SIG-M5 treated with dmso at 0.1 percent for 504 hours (cell line): ENCODE measurements around the gene GPS1.
A peak's percentile ranks its signal among the peaks of the same experiment; 100 is the strongest.

Experiments used
- DNase-seq: peaks from one replicate; lab custom pipeline; 2025; ENCODE audit not compliant: unreplicated experiment; lab: John Stamatoyannopoulos, UW

The GPS1 gene

GRCh38 chr17:82051776-82052637 lies at the start of gene GPS1, which contains the start of gene RFNG:
TSS of gene GPS1 (plus strand) at chr17:82051898. CDS start at chr17:82051932, 34 bp downstream.
TSS of gene RFNG (minus strand) at chr17:82051811. CDS start at chr17:82051766, 45 bp downstream.
- peak; percentile 70 for DNase-seq

GRCh38 chr17:82003411-82004381 lies 48.0 kb upstream of the GPS1 start:
- DNase-seq, result no peak

- no peak for DNase-seq
Measured at GRCh38 chr17:82004517-82005455, 46.9 kb upstream of the GPS1 start.

DNA sequence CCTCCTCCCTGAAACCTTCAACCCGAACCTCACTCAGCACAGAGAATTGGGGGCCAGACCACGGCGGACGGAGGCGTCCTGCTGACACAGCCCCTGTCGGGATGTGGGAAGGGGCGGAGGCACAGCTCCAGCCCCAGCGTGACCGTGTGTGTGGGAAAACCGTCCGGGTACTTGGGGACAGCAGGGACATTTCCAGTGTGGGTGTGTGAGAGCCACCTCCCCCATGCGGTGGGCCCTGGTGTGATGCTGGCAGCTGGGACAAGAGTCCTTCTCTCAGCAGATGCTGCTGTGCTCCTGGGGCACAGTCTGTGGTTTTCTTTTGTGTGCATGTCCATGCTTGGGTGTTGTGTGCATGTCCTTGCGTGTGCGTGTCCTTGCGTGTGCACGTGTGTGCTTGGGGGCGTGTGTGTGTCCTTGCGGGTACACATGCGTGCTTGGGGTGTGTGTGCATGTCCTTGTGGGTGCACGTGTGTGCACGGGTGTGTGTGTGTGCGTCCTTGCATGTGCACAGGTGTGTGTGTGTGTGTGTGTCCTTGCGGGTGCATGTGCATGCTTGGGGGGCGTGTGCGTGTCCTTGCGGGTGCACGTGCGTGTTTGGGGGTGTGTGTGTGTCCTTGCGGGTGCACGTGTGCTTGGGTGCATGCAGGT lies 45.9 kb upstream of the GPS1 start:
- DNase-seq, result no peak

DNA sequence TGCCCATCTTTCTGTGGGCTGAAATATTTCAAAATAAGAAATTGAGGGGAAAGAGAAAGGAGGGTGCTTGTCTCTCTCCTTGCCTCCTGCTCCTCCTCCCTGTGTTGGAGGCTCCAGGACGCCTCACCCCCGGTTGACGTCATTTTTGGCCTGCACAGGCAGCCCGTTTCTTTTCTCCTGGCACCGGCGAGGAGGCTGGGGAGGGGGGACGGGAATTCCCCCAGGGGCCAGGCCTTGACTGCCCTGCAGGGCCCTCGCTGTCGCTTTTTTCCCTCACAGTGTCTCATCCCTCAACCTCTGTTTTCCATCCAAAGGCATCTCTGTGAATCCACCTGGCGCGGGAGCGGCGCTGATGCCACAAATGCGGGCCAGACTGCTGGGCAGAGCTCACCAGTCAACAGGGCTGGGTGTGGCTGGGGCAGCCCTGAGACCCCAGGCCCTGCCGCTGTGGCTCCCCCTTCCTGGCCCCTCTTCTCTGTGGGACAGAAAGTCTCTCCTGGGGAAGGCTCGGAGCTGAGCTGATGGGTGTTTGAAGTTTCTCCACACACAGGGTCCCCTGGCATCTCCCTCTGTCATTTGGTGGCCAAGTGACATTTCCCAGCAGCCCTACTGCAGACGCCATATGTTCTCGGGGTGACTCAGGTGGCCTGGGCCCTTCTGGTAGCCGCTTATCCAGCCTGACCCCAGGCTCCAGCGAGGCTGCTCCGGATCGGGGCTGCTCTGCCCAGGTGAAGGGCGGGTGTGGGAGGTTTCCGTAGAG lies 45.0 kb upstream of the GPS1 start:
- no peak for DNase-seq

DNA sequence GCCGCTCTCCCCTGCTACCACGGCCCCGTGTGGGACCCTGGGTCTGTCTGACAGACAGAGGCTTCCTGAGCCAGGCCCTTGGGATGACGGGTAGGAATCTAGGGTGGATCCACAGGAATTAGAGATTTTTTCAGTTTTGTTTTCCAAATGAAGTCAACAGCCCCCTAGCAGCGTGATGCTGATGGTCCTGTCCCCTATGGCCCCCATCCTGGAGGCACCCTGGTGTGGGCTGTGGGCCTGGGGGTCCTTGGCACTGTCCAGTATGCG lies 44.5 kb upstream of the GPS1 start:
- no peak for DNase-seq

- no peak for DNase-seq
Measured at GRCh38 chr17:82007495-82008257, 44.0 kb upstream of the GPS1 start.

GRCh38 chr17:82008258-82008940 lies 43.3 kb upstream of the GPS1 start:
- DNase-seq, result no peak

DNA sequence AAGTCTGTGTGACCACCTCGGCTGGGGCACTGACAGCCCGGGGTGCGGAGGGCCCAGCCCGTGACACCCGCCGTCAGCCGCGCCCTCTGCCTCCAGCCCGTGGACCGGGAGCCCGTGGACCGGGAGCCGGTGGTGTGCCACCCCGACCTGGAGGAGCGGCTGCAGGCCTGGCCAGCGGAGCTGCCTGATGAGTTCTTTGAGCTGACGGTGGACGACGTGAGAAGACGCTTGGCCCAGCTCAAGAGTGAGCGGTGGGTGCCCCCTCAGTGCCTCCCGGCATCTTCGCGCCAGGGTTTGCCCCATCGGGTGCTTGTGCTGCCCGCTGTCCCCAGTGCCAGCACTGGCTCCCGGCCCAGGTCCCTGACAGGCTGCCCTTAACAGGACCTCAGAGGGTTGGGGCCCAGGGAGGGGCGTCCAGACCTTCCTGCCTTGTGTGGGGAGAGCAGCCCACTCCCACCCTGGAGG lies 42.7 kb upstream of the GPS1 start:
- DNase-seq, result no peak

GRCh38 chr17:82009413-82009812 lies 42.3 kb upstream of the GPS1 start:
- DNase-seq, result no peak

GRCh38 chr17:82010575-82011525 lies 40.8 kb upstream of the GPS1 start:
- DNase-seq, result no peak

DNA sequence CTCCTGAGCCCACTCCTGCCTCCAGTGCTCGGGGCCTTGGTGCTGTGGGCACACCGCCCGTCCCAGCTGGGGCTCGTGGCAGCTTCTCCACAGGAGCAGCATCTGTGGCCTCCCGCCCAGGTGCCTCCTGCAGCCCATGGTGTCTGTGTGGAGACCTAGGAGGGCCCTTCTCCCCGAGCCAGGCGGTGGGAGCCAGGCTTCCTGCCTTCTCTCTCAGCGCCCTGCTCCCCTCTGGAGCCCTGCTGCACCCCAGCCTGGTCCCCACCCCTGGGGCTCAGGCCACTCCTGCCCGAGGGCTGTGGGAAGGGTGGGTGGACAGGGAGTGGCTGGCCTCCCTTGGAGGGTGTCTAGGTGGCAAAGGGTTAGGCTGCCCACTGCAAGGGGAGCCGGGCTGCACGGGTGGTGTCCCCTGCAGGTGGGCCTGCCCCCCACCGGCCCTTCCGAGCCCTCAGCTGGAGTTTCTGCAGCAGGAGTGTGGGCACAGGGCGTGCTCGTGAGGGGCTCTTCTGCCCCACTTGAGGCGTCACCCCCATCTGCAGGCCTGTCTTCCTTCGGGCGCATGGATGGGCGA lies 40.0 kb upstream of the GPS1 start:
- no peak for DNase-seq

DNA sequence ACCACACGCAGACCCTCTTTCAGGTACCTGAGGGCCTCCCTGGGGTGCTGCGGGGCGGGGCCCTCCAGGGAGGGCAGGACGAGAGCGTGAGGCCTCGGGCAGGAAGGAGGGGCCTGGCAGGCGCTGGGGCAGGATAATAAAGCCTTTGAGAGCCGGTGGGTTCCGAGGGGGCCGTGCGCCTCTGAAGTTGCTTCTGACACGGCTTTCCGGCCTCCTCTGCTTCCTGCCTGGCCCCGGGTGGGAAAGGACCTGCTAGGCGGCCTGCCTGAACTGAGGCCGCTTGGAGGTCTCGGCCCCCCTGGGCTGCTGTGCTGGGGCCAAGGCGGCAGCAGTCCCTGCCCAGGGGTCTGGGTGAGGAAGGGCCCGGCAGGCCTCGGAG lies 39.4 kb upstream of the GPS1 start:
- DNase-seq, result no peak

DNA sequence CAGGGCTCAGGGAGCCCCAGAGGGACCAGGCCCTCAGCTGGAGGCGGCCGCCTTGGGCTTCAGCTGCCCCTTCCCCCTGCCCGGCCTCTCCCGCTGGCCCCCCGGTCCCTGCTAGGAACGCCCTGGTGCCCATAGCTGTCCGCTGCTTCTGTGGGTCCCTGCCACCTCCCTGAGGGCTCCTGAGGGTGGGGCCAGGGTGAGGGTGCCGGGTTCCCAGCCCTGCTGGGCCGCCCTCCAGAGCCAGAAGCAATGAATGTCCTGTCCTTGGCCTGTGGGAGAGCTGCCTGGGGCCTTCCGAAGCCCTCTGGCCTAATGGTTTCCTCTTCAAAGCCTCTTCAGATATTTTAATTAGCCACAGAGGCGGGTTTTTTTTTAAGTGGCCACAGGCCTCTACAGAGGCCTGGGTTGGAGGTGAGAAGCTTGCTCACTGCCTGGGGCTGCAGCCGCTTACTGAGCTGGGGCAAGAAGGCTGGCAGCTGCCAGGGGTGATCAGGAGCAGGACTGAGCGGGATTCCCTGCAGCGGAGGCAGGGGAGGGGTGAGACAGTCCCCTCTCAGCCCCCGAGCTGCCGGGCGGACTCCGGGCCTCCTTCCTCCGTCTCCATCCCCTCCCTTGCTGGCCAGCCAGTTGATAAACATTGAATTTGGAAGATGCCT lies 38.9 kb upstream of the GPS1 start:
- DNase-seq, result no peak

- no peak for DNase-seq
Measured at GRCh38 chr17:82013341-82013740, 38.4 kb upstream of the GPS1 start.

DNA sequence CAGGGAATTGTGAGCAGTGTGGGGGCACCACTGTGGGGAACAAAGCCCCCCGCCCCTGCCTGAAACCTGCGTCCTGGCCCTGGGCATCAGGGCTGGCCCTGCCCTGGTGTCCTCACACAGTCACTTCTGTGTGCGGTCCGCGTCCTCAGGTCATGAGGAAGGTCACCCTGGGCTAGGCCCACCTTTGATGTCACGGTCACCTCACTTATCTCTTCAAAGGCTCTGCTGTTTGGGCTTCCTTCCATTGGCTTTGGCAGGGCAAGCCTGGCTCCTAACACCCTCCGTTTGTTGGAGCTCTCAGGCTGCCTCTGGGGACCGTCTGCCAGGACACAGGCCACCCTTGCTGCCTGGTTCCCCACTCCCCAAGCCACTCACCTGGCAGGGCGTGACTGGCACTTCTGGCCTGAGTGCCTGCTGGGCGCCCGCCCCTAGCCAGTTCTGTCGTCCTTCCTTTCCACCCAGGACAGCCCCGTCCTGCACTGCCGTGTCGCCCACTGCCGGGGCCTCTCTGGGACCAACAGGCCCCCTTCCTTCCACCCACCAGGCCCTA lies 37.9 kb upstream of the GPS1 start:
- no peak for DNase-seq
